ENCODE measurements around the gene PLEKHO1.

PLEKHO1 gene

DNA sequence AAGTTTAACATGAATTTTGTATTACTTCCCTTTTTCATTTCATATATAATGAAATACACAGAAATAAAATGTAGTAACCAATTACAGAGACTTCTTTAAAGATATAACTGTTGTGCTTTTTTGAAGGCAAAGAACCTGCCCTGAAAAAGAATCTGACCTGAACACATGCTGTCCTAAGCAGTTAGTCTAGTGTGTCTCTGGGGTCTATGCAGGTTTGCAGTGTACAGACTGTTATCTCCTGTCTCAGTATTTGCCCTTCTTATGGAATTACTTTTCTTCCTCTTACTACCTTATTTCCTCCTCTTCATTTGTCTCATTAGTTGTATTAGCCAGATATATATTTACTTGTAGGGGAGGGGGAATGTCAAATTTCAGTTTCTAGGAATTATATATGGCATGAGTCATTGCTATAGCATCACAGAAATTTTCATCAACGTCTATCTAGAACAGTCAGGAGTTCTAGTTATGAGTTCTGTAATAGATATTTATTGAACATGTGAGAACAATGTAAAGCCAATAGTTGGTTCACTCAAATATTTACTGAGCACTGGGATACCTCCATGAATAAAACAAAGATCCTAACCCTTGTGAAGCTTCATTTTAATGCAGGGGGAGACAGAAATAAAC, 28.4 kb upstream of the PLEKHO1 start:
- Histone ChIP-seq H3K27me3 (ENCODE audit: insufficient read depth, low read depth) (no peaks in the 10 kb centered on the region), H3K4me2 (no peak overlapping the region), H3K9ac (no peak overlapping the region), H3K79me2 (ENCODE audit: insufficient read depth, low read depth) (no peaks in the 10 kb centered on the region), H3K36me3 (ENCODE audit: insufficient read depth) (no peaks in the 10 kb centered on the region), H3K27ac (no peak overlapping the region), H3K4me1 (ENCODE audit: low read depth, poor library complexity, severe bottlenecking) (no peaks in the 10 kb centered on the region), H3K4me3 (IDR thresholded peaks at IDR 0.05; ENCODE audit: insufficient read depth, low read depth, low read length) (no peak overlapping the region), H2AFZ (ENCODE audit: low read depth) (no peak overlapping the region), H4K20me1 (ENCODE audit: insufficient read depth) (no peaks in the 10 kb centered on the region)
- TF ChIP-seq, protein P1, sequence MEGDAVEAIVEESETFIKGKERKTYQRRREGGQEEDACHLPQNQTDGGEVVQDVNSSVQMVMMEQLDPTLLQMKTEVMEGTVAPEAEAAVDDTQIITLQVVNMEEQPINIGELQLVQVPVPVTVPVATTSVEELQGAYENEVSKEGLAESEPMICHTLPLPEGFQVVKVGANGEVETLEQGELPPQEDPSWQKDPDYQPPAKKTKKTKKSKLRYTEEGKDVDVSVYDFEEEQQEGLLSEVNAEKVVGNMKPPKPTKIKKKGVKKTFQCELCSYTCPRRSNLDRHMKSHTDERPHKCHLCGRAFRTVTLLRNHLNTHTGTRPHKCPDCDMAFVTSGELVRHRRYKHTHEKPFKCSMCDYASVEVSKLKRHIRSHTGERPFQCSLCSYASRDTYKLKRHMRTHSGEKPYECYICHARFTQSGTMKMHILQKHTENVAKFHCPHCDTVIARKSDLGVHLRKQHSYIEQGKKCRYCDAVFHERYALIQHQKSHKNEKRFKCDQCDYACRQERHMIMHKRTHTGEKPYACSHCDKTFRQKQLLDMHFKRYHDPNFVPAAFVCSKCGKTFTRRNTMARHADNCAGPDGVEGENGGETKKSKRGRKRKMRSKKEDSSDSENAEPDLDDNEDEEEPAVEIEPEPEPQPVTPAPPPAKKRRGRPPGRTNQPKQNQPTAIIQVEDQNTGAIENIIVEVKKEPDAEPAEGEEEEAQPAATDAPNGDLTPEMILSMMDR (conservative IDR thresholded peaks at IDR 0.05; ENCODE audit: low read depth, low read length): no peak

DNA sequence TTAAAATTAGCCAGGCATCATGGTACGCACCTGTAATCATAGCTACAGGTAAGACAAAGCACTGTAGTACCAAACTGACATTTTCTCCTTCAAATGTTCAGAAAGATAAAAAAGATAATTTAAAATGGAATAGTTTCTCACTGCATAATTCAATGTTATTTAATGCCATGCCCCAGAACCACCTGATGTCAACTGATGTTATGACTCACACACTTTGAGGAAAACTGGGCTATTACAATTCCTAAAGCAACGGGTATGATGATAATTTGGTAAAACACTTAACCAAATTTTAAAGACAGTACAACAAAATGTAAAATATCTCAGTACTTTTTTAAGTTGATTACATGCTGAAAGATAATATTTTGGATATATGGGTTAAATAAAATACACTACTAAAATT, 22.9 kb upstream of the PLEKHO1 start:
- no peaks in the 10 kb centered on the region for H3K4me1 ChIP-seq (ENCODE audit: low read depth, poor library complexity, severe bottlenecking)
- no peaks in the 10 kb centered on the region for H3K27me3 ChIP-seq (ENCODE audit: insufficient read depth, low read depth)
- no peak overlapping the region for H3K9ac ChIP-seq
- no peaks in the 10 kb centered on the region for H3K36me3 ChIP-seq (ENCODE audit: insufficient read depth)
- H2AFZ ChIP-seq (ENCODE audit: low read depth): no peak overlapping the region
- TF ChIP-seq, protein P1 (conservative IDR thresholded peaks at IDR 0.05; ENCODE audit: low read depth, low read length): no peak
- H4K20me1 ChIP-seq (ENCODE audit: insufficient read depth): no peaks in the 10 kb centered on the region
- no peak overlapping the region for H3K4me2 ChIP-seq
- H3K79me2 ChIP-seq (ENCODE audit: insufficient read depth, low read depth): no peaks in the 10 kb centered on the region
- H3K4me3 ChIP-seq (IDR thresholded peaks at IDR 0.05; ENCODE audit: insufficient read depth, low read depth, low read length): no peak overlapping the region
- no peak overlapping the region for H3K27ac ChIP-seq

DNA sequence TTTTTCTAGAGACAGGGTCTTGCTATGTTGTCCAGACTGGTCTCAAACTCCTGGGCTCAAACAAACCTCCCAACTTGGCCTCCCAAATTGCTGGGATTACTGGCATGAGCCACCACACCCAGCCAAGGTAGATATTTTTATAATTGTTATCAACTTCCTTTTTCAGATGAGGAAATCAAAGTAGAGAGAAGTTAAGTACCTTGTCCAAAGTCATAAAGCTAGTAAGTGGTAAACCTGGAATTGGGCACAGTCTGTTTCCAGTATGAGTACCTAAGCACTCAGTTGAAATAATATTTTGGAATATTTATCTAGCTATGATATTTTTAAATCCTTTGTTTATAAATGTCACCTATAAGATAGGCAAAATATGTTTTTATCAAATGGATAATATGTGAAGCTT, 22.3 kb upstream of the PLEKHO1 start:
- Histone ChIP-seq H3K9ac (no peak overlapping the region), H3K4me3 (IDR thresholded peaks at IDR 0.05; ENCODE audit: insufficient read depth, low read depth, low read length) (no peak overlapping the region), H3K4me2 (no peak overlapping the region), H3K27me3 (ENCODE audit: insufficient read depth, low read depth) (no peaks in the 10 kb centered on the region), H3K79me2 (ENCODE audit: insufficient read depth, low read depth) (no peaks in the 10 kb centered on the region), H3K27ac (no peak overlapping the region), H2AFZ (ENCODE audit: low read depth) (no peak overlapping the region), H4K20me1 (ENCODE audit: insufficient read depth) (no peaks in the 10 kb centered on the region), H3K36me3 (ENCODE audit: insufficient read depth) (no peaks in the 10 kb centered on the region), H3K4me1 (ENCODE audit: low read depth, poor library complexity, severe bottlenecking) (no peaks in the 10 kb centered on the region)
- TF ChIP-seq, protein P1 (conservative IDR thresholded peaks at IDR 0.05; ENCODE audit: low read depth, low read length): no peak

DNA sequence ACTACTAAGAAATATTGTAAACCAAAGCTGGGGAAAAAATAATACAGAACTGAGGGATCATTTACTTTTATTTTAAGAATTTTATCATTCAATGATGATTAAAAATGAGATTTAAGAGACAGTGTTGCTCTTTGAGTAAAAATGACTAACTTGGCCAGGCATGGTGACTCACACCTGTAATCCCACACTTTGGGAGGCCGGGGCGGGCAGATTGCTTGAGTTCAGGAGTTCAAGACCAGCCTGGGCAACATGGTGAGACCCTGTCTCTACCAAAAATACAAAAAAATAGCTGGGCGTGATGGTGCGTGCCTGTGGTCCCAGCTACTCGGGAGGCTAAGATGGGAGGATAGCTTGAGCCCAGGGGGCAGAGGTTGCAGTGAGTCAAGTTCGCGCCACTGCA, 21.8 kb upstream of the PLEKHO1 start:
- TF ChIP-seq, protein P1 (conservative IDR thresholded peaks at IDR 0.05; ENCODE audit: low read depth, low read length): no peak
- no peak overlapping the region for H3K27ac ChIP-seq
- no peak overlapping the region for H3K9ac ChIP-seq
- no peaks in the 10 kb centered on the region for H3K27me3 ChIP-seq (ENCODE audit: insufficient read depth, low read depth)
- H3K79me2 ChIP-seq (ENCODE audit: insufficient read depth, low read depth): no peaks in the 10 kb centered on the region
- H4K20me1 ChIP-seq (ENCODE audit: insufficient read depth): no peaks in the 10 kb centered on the region
- H3K4me3 ChIP-seq (IDR thresholded peaks at IDR 0.05; ENCODE audit: insufficient read depth, low read depth, low read length): no peak overlapping the region
- no peaks in the 10 kb centered on the region for H3K36me3 ChIP-seq (ENCODE audit: insufficient read depth)
- H2AFZ ChIP-seq (ENCODE audit: low read depth): no peak overlapping the region
- no peak overlapping the region for H3K4me2 ChIP-seq
- no peaks in the 10 kb centered on the region for H3K4me1 ChIP-seq (ENCODE audit: low read depth, poor library complexity, severe bottlenecking)

All from KMS-11 (cell line).